A549 (cell line): ENCODE data around the gene PRKRIP1. TPM values are rescaled to one million over a fixed set of nuclear protein-coding genes. Genes with fewer than 3 reads are reported as not detected.

Source experiments
- ATAC-seq, 2 experiments: fragments of 200-7000 bp in 1 of 2; fragments of >200 bp in 1 of 2; cut with Nextera tagmentation in 1 of 2; cut with Tn5 transposase in 1 of 2; 3 replicates each; pipeline versions ENCODE4 v1.8.0 to v1.9.1; 2018 to 2020; ENCODE audit warnings: mild to moderate bottlenecking in 1 of 2, moderate library complexity in 1 of 2
- CTCF ChIA-PET: fragments of 300-600 bp; sonication (Branson Sonifier 250); formaldehyde crosslinking; extraction: SDS; loops from one replicate; lab custom pipeline; 2021; ENCODE audit warnings: antibody characterized with exemption, inconsistent platforms; lab: Yijun Ruan, JAX
- POLR2A ChIA-PET: fragments of 350-600 bp; formaldehyde crosslinking; extraction: SDS; loops from one replicate; lab custom pipeline; 2021; ENCODE audit warnings: antibody characterized with exemption, inconsistent platforms; lab: Yijun Ruan, JAX
- DNase-seq, 2 experiments: peaks; one replicate each; pipeline versions ENCODE4 v3.0.0 to v3.0.0-alpha.2; 2011 to 2016; ENCODE audit warnings: low read depth in 1 of 2, low spot score in 1 of 2
- FAIRE-seq: peaks from 2 replicates; lab custom pipeline; 2011; peaks lifted over from hg19 to GRCh38; lab: Jason Lieb, UNC
- H3K27ac ChIP-seq, 2 experiments: fragments of >200 bp; sonication (Bioruptor Twin); formaldehyde crosslinking; 3 replicates each; pipeline ENCODE4 v1.5.1; 2016 to 2017
- H3K4me1 ChIP-seq: fragments of >200 bp; sonication (Bioruptor Twin); formaldehyde crosslinking; 3 replicates; pipeline ENCODE4 v1.6.1; 2016
- H3K4me2 ChIP-seq: fragments of >200 bp; sonication (Bioruptor Twin); formaldehyde crosslinking; 3 replicates; pipeline ENCODE4 v1.6.1; 2016
- H3K4me3 ChIP-seq: fragments of >200 bp; sonication (Bioruptor Twin); formaldehyde crosslinking; 3 replicates; pipeline ENCODE4 v1.5.1; 2016
- H3K9me3 ChIP-seq: fragments of >200 bp; sonication (Bioruptor Twin); formaldehyde crosslinking; 3 replicates; pipeline ENCODE4 v1.6.1; 2016
- BHLHE40 ChIP-seq: IDR thresholded peaks from 2 replicates; pipeline ENCODE4 v1.6.1; 2012; ENCODE audit warnings: low read depth, low read length, inconsistent platforms
- CEBPB ChIP-seq, 2 experiments: fragments of >200 bp in 1 of 2; sonication (Bioruptor Twin) in 1 of 2; formaldehyde crosslinking in 1 of 2; IDR thresholded peaks; 2 replicates each; pipeline ENCODE4 v1.6.1; 2012 to 2016
- CHD2 ChIP-seq: fragments of 150-350 bp; IDR thresholded peaks from 2 replicates; pipeline ENCODE4 v1.6.1; 2014; ENCODE audit warnings: low read length; ENCODE audit not compliant: partially characterized antibody
- CHD4 ChIP-seq: fragments of 200-600 bp; sonication (generic); IDR thresholded peaks from 2 replicates; pipeline ENCODE4 v1.6.1; 2016; ENCODE audit warnings: antibody characterized with exemption, mild to moderate bottlenecking, borderline replicate concordance
- CTCF ChIP-seq: fragments of >200 bp; sonication (Bioruptor Twin); formaldehyde crosslinking; IDR thresholded peaks from 3 replicates; pipeline ENCODE4 v1.5.1; 2016
- E2F6 ChIP-seq: IDR thresholded peaks from 2 replicates; pipeline ENCODE4 v1.6.1; 2012; ENCODE audit warnings: low read depth, borderline replicate concordance
- EHF ChIP-seq: fragments of 250-450 bp; sonication (Bioruptor Pico); IDR thresholded peaks from 2 replicates; pipeline ENCODE4 v1.5.0; 2020; ENCODE audit warnings: mild to moderate bottlenecking
- ESRRA ChIP-seq: fragments of 150-350 bp; IDR thresholded peaks from 2 replicates; pipeline ENCODE4 v1.6.1; 2014; ENCODE audit warnings: mild to moderate bottlenecking, low read length, borderline replicate concordance
- FOXS1 ChIP-seq: fragments of 250-450 bp; sonication (Bioruptor Pico); IDR thresholded peaks from 2 replicates; pipeline ENCODE4 v1.5.0; 2020; ENCODE audit warnings: mild to moderate bottlenecking, moderate library complexity
- GATA3 ChIP-seq: IDR thresholded peaks from 2 replicates; pipeline ENCODE4 v1.6.1; 2012; ENCODE audit warnings: borderline replicate concordance
- HDAC2 ChIP-seq: fragments of 200-600 bp; sonication (generic); IDR thresholded peaks from 2 replicates; pipeline ENCODE4 v1.6.1; 2016
- HEYL ChIP-seq: fragments of 250-450 bp; sonication (Bioruptor Pico); IDR thresholded peaks from 2 replicates; pipeline ENCODE4 v1.8.0; 2021; ENCODE audit warnings: mild to moderate bottlenecking, moderate library complexity
- JUN ChIP-seq, 2 experiments: fragments of >200 bp; sonication (Bioruptor Twin); formaldehyde crosslinking; IDR thresholded peaks; 2 replicates in 1 of 2; 3 replicates in 1 of 2; pipeline ENCODE4 v1.6.1; 2016 to 2017
- JUNB ChIP-seq: fragments of >200 bp; sonication (Bioruptor Twin); formaldehyde crosslinking; IDR thresholded peaks from 2 replicates; pipeline ENCODE4 v1.6.1; 2016
- KDM5A ChIP-seq: fragments of 200-600 bp; sonication (generic); IDR thresholded peaks from 2 replicates; pipeline ENCODE4 v1.6.1; 2016; ENCODE audit warnings: antibody characterized with exemption, mild to moderate bottlenecking
- MAZ ChIP-seq: fragments of 150-350 bp; IDR thresholded peaks from 2 replicates; pipeline ENCODE4 v1.6.1; 2014; ENCODE audit warnings: antibody characterized with exemption, low read depth, low read length, borderline replicate concordance
- NFE2L2 ChIP-seq: fragments of 150-350 bp; conservative IDR thresholded peaks from 2 replicates; pipeline ENCODE4 v1.6.1; 2014; ENCODE audit warnings: low read length
- PHF8 ChIP-seq: fragments of 200-600 bp; sonication (generic); IDR thresholded peaks from 2 replicates; pipeline ENCODE4 v1.6.1; 2016; ENCODE audit warnings: low read depth, mild to moderate bottlenecking, antibody characterized with exemption, moderate library complexity, borderline replicate concordance
- POLR2A ChIP-seq: IDR thresholded peaks from 2 replicates; pipeline ENCODE4 v1.6.1; 2012; ENCODE audit warnings: mild to moderate bottlenecking, low read length
- RARB ChIP-seq: fragments of 250-450 bp; sonication (Bioruptor Pico); IDR thresholded peaks from 2 replicates; pipeline ENCODE4 v1.8.0; 2021; ENCODE audit warnings: mild to moderate bottlenecking, moderate library complexity
- RFX5 ChIP-seq: fragments of 450-650 bp; IDR thresholded peaks from 2 replicates; pipeline ENCODE4 v1.7.1; 2014; ENCODE audit warnings: antibody characterized with exemption, mild to moderate bottlenecking, moderate library complexity
- SMC3 ChIP-seq: fragments of >200 bp; sonication (Bioruptor Twin); formaldehyde crosslinking; IDR thresholded peaks from 3 replicates; pipeline ENCODE4 v1.6.1; 2018; ENCODE audit warnings: inconsistent platforms
- TFCP2L1 ChIP-seq: fragments of 250-450 bp; sonication (Bioruptor Pico); IDR thresholded peaks from 2 replicates; pipeline ENCODE4 v1.5.0; 2021; ENCODE audit warnings: mild to moderate bottlenecking
- WGBS: methylation state at CpG from one replicate; pipeline ENCODE4 v1.1.6; 2017; ENCODE audit errors: missing lambda C conversion rate; 5-methylcytosine and 5-hydroxymethylcytosine counted together
- polyA plus RNA-seq, 4 experiments: library from polyadenylated mRNA; depleted of rRNA in 3 of 4; stranded (reverse); fragments of >200 nt; fragmentation: RNase III in 1 of 4; extraction: RNeasy Plus Mini Kit Qiagen cat#74134 plus additional on column Dnase treatment in 1 of 4; gene quantifications; 2 replicates in 3 of 4; 3 replicates in 1 of 4; pipeline ENCODE4 v1.2.3, GENCODE V29; 2011 to 2017
- TF ChIP-seq, protein P1 (sequence below): fragments of 150-350 bp; IDR thresholded peaks from 2 replicates; pipeline ENCODE4 v1.6.1; 2014; ENCODE audit warnings: low read depth, mild to moderate bottlenecking, low read length

The PRKRIP1 gene
- polyA plus RNA-seq, 2 of the 4 experiments (the other 2 are of a cell fraction): 15.4 to 24.1 TPM

GRCh38 chr7:102431617-102432298, 35.6 kb downstream of the PRKRIP1 start (continued):
- TF ChIP-seq SMC3 (no peak), CEBPB (IDR thresholded peaks at IDR 0.05) (no peak), EHF (no peak), E2F6 (no peak), CTCF (no peak), JUNB (no peak)

DNA sequence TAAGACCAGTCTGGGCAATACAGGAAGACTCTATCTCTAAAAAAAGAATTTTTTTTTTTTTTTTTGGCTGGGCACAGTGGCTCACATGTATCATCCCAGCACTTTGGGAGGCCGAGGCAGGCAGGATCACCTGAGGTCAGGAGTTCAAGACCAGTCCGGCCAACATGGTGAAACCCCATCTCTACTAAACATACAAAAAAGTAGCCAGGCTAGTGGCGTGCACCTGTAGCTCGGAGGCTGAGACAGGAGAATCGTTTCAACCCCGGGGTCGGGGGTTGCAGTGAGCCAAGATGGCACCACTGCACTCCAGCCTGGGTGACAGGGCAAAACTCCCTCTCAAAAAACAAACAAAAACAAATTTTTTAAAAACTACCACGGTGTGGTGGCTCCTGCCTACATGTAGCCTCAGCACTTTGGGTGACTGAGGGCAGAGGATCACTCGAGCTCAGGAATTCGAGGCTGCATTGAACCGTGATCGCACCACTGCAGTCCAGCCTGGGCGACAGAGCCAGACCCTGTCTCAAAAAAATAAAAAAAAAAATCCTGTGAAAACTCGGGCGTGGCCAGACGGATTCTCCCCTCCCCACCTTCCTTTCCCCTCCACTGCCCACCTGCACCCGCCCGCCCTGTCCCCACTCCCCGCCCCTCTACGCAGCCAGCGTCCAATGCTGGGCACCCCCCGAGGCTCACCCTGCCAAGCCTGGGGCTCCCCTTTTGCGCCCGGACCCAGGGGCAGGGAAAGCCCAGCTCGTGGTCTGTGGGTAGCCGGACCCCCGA, 36.5 kb downstream of the PRKRIP1 start:
- Histone ChIP-seq H3K27ac (peak overlapping the region; percentile 85 to 98), H3K9me3 (no peaks in the 10 kb centered on the region), H3K4me1 (peaks cover 30% of the 10 kb centered on the region), H3K4me3 (peak overlapping the region; percentile 89), H3K4me2 (peak overlapping the region; percentile 91)
- TF ChIP-seq BHLHE40 (no peak), NFE2L2 (no peak), JUN (IDR thresholded peaks at IDR 0.05) (no peak), CHD2 (no peak), KDM5A (no peak), ESRRA (no peak), TFCP2L1 (CRISPR knock-in tag) (no peak), HEYL (CRISPR knock-in tag) (no peak), MAZ (no peak), FOXS1 (no peak), CHD4 (no peak)
- TF ChIP-seq, protein P1, sequence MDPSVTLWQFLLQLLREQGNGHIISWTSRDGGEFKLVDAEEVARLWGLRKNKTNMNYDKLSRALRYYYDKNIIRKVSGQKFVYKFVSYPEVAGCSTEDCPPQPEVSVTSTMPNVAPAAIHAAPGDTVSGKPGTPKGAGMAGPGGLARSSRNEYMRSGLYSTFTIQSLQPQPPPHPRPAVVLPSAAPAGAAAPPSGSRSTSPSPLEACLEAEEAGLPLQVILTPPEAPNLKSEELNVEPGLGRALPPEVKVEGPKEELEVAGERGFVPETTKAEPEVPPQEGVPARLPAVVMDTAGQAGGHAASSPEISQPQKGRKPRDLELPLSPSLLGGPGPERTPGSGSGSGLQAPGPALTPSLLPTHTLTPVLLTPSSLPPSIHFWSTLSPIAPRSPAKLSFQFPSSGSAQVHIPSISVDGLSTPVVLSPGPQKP: no peak
- POLR2A ChIA-PET: interaction anchor here (1.1 to 1.8 kb wide), 2 partner anchors 20 to 31 kb away, joined by 4 to 10 read pairs; no protein-coding TSS in a partner anchor
- ATAC-seq: peak in 1 of 2 experiments; percentile 25; a peak in 4 of 6 replicates
- DNase-seq: no peak
- FAIRE-seq: no peak
- 70% methylated on average over 16 of the region's 27 CpGs for WGBS
- CTCF ChIA-PET: interaction anchor here (0.6 to 1.6 kb wide), 3 partner anchors 20 to 32 kb away, joined by 3 read pairs; no protein-coding TSS in a partner anchor

DNA sequence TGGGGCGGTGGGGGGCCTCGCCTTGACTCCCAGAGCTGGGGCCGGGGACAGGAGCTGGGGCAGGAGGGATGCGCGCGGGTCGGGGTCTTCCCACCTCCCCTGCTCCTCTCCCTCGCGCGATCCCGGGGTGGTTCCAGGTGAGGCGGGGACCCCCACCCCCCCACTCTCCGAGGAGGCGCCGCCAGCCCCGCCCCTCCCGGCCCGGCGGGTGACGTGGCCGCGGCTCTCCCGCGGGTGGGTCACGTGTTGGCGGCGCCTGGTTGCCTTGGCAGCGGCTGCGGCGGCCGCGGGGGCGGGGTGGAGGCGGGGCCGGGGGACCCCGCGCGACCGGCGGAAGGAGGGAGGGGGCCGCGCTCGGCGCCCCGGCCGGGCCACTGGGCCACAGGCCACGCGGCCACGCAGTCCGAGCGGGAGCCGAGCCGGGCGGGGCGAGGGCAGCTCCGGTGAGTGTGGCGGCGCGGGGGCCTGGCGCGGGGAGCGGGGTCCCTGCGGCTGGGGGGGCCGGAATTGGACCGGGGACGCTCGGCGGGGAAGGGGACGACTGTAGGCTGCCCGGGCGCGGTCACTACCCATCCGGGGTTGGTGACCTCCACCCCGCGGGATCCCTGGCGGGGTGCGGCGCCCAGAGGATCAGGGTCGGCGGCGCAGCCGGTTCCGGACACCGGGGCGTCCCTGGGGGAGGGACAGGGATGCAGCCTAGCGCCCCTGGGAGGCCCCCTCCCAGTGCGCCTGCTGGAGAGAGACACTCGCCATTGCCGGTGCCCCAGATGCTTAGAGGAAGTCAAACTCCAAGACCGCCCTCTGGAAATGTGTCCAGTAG, 37.3 kb downstream of the PRKRIP1 start, which contains the start of gene ORAI2:
ORAI2 (plus strand) TSS at position 357 of the 820 bp plus-strand sequence. CDS start 5,382 bp downstream, outside the sequence.
- H3K4me1 ChIP-seq: peaks cover 30% of the 10 kb centered on the region
- POLR2A ChIA-PET: interaction anchor here (0.6 to 1.8 kb wide), 4 partner anchors 10 to 37 kb away, joined by 3 to 22 read pairs (median 7); partner anchors contain the start of gene PRKRIP1
- TF ChIP-seq RFX5: no peak
- TF ChIP-seq, protein P1: no peak
- peak; percentile 61; the same call in 1 of the 2 replicates for TF ChIP-seq PHF8
- TF ChIP-seq TFCP2L1 (CRISPR knock-in tag): no peak
- peak in 1 of 2 experiments; percentile 68; a peak in 3 of 5 replicates for TF ChIP-seq JUN (IDR thresholded peaks at IDR 0.05)
- no peak for TF ChIP-seq GATA3
- TF ChIP-seq CEBPB (IDR thresholded peaks at IDR 0.05): no peak
- no peak for TF ChIP-seq RARB (CRISPR knock-in tag)
- no peak for TF ChIP-seq HDAC2
- TF ChIP-seq POLR2A: peak; percentile 56
- peak within 1 kb of the TSS; percentile 89 for H3K4me3 ChIP-seq
- no peaks in the 10 kb centered on the region for H3K9me3 ChIP-seq
- FAIRE-seq: no peak
- peak; percentile 51 to 81 for DNase-seq
- H3K4me2 ChIP-seq: peak within 1 kb of the TSS; percentile 91
- peak within 1 kb of the TSS; percentile 85 to 98 for H3K27ac ChIP-seq
- peak; percentile 63 to 74 for ATAC-seq
- CTCF ChIA-PET: interaction anchor here (0.9 to 1.9 kb wide), 5 partner anchors 17 to 34 kb away, joined by 3 to 7 read pairs (median 3); no protein-coding TSS in a partner anchor
- WGBS: 6% methylated on average over 4 of the region's 90 CpGs
